SK-N-SH treated with all-trans-retinoic acid at 6 μM for 48 hours (cell line): ENCODE data around the gene AUTS2.

Experiments
- ATAC-seq: fragments of 200-7000 bp; cut with Tn5 transposase; 3 replicates; pipeline ENCODE4 v1.9.1; 2020; ENCODE audit warnings: mild to moderate bottlenecking, moderate library complexity
- ARNTL ChIP-seq: fragments of 450-650 bp; formaldehyde crosslinking; IDR thresholded peaks from 2 replicates; pipeline ENCODE4 v1.5.0; 2020; ENCODE audit warnings: low read depth, mild to moderate bottlenecking, moderate library complexity, borderline replicate concordance
- BACH2 ChIP-seq: fragments of 250-450 bp; sonication (Bioruptor Pico); IDR thresholded peaks from 2 replicates; pipeline ENCODE4 v1.9.0; 2021; ENCODE audit warnings: mild to moderate bottlenecking, borderline replicate concordance
- CSDC2 ChIP-seq: fragments of 250-450 bp; sonication (Bioruptor Pico); IDR thresholded peaks from 2 replicates; pipeline ENCODE4 v1.5.0; 2020; ENCODE audit warnings: mild to moderate bottlenecking, moderate library complexity
- ESRRG ChIP-seq: fragments of 250-450 bp; sonication (Bioruptor Pico); IDR thresholded peaks from 2 replicates; pipeline ENCODE4 v1.6.1; 2021; ENCODE audit warnings: mild to moderate bottlenecking
- GLIS3 ChIP-seq: fragments of 250-450 bp; sonication (Bioruptor Pico); IDR thresholded peaks from 2 replicates; pipeline ENCODE4 v1.5.0; 2020; ENCODE audit warnings: mild to moderate bottlenecking, moderate library complexity
- ISL1 ChIP-seq: fragments of 250-450 bp; sonication (Bioruptor Pico); IDR thresholded peaks from 2 replicates; pipeline ENCODE4 v2.1.2; 2022; ENCODE audit warnings: mild to moderate bottlenecking, moderate library complexity
- OSR1 ChIP-seq: fragments of 250-450 bp; sonication (Bioruptor Pico); IDR thresholded peaks from 2 replicates; pipeline ENCODE4 v1.8.0; 2022; ENCODE audit warnings: moderate library complexity, mild to moderate bottlenecking, inconsistent platforms
- POU6F1 ChIP-seq: fragments of 250-450 bp; sonication (Bioruptor Pico); IDR thresholded peaks from 2 replicates; pipeline ENCODE4 v1.8.0; 2021; ENCODE audit warnings: low read depth, mild to moderate bottlenecking, moderate library complexity, borderline replicate concordance
- PPARA ChIP-seq: fragments of 250-450 bp; sonication (Bioruptor Pico); IDR thresholded peaks from 2 replicates; pipeline ENCODE4 v1.5.0; 2020; ENCODE audit warnings: mild to moderate bottlenecking, borderline replicate concordance
- RARB ChIP-seq: fragments of 250-450 bp; sonication (Bioruptor Pico); IDR thresholded peaks from 2 replicates; pipeline ENCODE4 v1.8.0; 2021; ENCODE audit warnings: mild to moderate bottlenecking, moderate library complexity
- SNAI2 ChIP-seq: fragments of 250-450 bp; sonication (Bioruptor Pico); IDR thresholded peaks from 2 replicates; pipeline ENCODE4 v1.5.0; 2020; ENCODE audit warnings: mild to moderate bottlenecking, moderate library complexity
- TCF4 ChIP-seq: fragments of 250-450 bp; sonication (Bioruptor Pico); IDR thresholded peaks from 2 replicates; pipeline ENCODE4 v1.8.0; 2021; ENCODE audit warnings: mild to moderate bottlenecking, moderate library complexity, borderline replicate concordance
- ZC3H10 ChIP-seq: fragments of 250-450 bp; sonication (Bioruptor Pico); IDR thresholded peaks from 2 replicates; pipeline ENCODE4 v1.5.1; 2021; ENCODE audit warnings: mild to moderate bottlenecking, moderate library complexity
- ZFP30 ChIP-seq: fragments of 450-650 bp; formaldehyde crosslinking; IDR thresholded peaks from 2 replicates; pipeline ENCODE4 v1.5.0; 2022; ENCODE audit warnings: mild to moderate bottlenecking, moderate library complexity
- ZNF565 ChIP-seq: fragments of 450-650 bp; formaldehyde crosslinking; conservative IDR thresholded peaks from 2 replicates; pipeline ENCODE4 v1.5.0; 2020; ENCODE audit warnings: low read depth, mild to moderate bottlenecking, moderate library complexity
- ZNF70 ChIP-seq: fragments of 450-650 bp; formaldehyde crosslinking; IDR thresholded peaks from 2 replicates; pipeline ENCODE4 v1.5.0; 2020; ENCODE audit warnings: mild to moderate bottlenecking, moderate library complexity
- ZNF8 ChIP-seq: fragments of 450-650 bp; formaldehyde crosslinking; IDR thresholded peaks from 2 replicates; pipeline ENCODE4 v1.5.0; 2020; ENCODE audit warnings: mild to moderate bottlenecking, moderate library complexity
- TF ChIP-seq, protein P1 (sequence below): fragments of 250-450 bp; sonication (Bioruptor Pico); IDR thresholded peaks from 2 replicates; pipeline ENCODE4 v1.8.0; 2020; ENCODE audit warnings: mild to moderate bottlenecking, moderate library complexity, borderline replicate concordance
- TF ChIP-seq, protein P2 (sequence below): fragments of 250-450 bp; sonication (Bioruptor Pico); IDR thresholded peaks from 2 replicates; pipeline ENCODE4 v1.5.1; 2021; ENCODE audit warnings: mild to moderate bottlenecking, moderate library complexity
- TF ChIP-seq, protein P3 (sequence below): fragments of 250-450 bp; sonication (Bioruptor Pico); IDR thresholded peaks from 2 replicates; pipeline ENCODE4 v1.5.1; 2020; ENCODE audit warnings: low read depth, mild to moderate bottlenecking, moderate library complexity
- TF ChIP-seq, protein P4 (sequence below): fragments of 250-450 bp; sonication (Bioruptor Pico); IDR thresholded peaks from 2 replicates; pipeline ENCODE4 v1.5.0; 2020; ENCODE audit warnings: mild to moderate bottlenecking, moderate library complexity

The AUTS2 gene

DNA sequence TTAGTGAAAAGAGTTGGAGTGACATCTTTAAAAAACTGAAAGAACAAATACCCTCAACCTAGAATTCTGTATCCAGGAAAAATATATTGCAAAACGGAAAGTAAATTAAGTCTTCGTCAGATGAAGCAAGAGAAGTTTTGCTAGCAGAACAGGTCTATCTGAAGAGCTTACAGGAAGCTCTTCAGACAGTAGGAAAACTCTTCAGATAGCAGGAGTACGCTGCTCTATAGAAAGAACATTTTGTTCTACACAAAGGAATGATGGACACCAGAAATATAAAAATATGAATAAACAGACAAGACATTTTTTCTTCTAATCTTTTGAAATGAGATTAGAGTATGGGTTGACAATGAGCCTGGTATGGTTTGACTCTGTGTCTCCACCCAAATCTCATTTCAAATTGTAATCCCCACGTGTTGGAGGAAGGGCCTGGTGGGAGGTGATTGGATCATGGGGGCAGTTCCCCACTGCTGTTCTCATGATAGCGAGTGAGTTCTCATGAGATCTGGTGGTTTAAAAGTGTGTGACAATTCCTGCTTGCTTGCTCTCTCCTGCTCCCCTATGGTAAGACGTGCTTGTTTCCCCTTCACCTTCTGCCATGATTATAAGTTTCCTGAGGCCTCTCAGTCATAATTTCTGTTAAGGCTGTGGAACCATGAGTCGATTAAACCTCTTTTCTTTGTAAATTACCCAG, 567.3 kb downstream of the AUTS2 start:
- no peak for ATAC-seq
- TF ChIP-seq OSR1 (CRISPR knock-in tag) (no peak), ESRRG (CRISPR knock-in tag) (no peak), ZFP30 (CRISPR knock-in tag) (no peak), ZNF70 (CRISPR knock-in tag) (no peak), SNAI2 (CRISPR knock-in tag) (no peak), BACH2 (CRISPR knock-in tag) (no peak), GLIS3 (no peak), ISL1 (no peak), POU6F1 (no peak), CSDC2 (CRISPR knock-in tag) (no peak), ZNF8 (CRISPR knock-in tag) (no peak), PPARA (CRISPR knock-in tag) (no peak), TCF4 (CRISPR knock-in tag) (no peak)
- TF ChIP-seq, protein P1, sequence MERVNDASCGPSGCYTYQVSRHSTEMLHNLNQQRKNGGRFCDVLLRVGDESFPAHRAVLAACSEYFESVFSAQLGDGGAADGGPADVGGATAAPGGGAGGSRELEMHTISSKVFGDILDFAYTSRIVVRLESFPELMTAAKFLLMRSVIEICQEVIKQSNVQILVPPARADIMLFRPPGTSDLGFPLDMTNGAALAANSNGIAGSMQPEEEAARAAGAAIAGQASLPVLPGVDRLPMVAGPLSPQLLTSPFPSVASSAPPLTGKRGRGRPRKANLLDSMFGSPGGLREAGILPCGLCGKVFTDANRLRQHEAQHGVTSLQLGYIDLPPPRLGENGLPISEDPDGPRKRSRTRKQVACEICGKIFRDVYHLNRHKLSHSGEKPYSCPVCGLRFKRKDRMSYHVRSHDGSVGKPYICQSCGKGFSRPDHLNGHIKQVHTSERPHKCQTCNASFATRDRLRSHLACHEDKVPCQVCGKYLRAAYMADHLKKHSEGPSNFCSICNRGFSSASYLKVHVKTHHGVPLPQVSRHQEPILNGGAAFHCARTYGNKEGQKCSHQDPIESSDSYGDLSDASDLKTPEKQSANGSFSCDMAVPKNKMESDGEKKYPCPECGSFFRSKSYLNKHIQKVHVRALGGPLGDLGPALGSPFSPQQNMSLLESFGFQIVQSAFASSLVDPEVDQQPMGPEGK (CRISPR knock-in tag): no peak
- TF ChIP-seq, protein P2, sequence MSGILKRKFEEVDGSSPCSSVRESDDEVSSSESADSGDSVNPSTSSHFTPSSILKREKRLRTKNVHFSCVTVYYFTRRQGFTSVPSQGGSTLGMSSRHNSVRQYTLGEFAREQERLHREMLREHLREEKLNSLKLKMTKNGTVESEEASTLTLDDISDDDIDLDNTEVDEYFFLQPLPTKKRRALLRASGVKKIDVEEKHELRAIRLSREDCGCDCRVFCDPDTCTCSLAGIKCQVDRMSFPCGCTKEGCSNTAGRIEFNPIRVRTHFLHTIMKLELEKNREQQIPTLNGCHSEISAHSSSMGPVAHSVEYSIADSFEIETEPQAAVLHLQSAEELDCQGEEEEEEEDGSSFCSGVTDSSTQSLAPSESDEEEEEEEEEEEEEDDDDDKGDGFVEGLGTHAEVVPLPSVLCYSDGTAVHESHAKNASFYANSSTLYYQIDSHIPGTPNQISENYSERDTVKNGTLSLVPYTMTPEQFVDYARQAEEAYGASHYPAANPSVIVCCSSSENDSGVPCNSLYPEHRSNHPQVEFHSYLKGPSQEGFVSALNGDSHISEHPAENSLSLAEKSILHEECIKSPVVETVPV (CRISPR knock-in tag): no peak

GRCh38 chr7:70171369-70171920, 573.2 kb downstream of the AUTS2 start:
- no peak for ATAC-seq
- no peak for TF ChIP-seq ZC3H10
- TF ChIP-seq OSR1 (CRISPR knock-in tag): no peak
- no peak for TF ChIP-seq CSDC2 (CRISPR knock-in tag)
- no peak for TF ChIP-seq POU6F1
- TF ChIP-seq, protein P3, sequence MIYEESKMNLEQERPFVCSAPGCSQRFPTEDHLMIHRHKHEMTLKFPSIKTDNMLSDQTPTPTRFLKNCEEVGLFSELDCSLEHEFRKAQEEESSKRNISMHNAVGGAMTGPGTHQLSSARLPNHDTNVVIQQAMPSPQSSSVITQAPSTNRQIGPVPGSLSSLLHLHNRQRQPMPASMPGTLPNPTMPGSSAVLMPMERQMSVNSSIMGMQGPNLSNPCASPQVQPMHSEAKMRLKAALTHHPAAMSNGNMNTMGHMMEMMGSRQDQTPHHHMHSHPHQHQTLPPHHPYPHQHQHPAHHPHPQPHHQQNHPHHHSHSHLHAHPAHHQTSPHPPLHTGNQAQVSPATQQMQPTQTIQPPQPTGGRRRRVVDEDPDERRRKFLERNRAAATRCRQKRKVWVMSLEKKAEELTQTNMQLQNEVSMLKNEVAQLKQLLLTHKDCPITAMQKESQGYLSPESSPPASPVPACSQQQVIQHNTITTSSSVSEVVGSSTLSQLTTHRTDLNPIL (CRISPR knock-in tag): no peak
- TF ChIP-seq ARNTL (CRISPR knock-in tag): no peak
- TF ChIP-seq ZNF565 (CRISPR knock-in tag): no peak
- TF ChIP-seq, protein P4, sequence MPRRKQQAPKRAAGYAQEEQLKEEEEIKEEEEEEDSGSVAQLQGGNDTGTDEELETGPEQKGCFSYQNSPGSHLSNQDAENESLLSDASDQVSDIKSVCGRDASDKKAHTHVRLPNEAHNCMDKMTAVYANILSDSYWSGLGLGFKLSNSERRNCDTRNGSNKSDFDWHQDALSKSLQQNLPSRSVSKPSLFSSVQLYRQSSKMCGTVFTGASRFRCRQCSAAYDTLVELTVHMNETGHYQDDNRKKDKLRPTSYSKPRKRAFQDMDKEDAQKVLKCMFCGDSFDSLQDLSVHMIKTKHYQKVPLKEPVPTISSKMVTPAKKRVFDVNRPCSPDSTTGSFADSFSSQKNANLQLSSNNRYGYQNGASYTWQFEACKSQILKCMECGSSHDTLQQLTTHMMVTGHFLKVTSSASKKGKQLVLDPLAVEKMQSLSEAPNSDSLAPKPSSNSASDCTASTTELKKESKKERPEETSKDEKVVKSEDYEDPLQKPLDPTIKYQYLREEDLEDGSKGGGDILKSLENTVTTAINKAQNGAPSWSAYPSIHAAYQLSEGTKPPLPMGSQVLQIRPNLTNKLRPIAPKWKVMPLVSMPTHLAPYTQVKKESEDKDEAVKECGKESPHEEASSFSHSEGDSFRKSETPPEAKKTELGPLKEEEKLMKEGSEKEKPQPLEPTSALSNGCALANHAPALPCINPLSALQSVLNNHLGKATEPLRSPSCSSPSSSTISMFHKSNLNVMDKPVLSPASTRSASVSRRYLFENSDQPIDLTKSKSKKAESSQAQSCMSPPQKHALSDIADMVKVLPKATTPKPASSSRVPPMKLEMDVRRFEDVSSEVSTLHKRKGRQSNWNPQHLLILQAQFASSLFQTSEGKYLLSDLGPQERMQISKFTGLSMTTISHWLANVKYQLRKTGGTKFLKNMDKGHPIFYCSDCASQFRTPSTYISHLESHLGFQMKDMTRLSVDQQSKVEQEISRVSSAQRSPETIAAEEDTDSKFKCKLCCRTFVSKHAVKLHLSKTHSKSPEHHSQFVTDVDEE (CRISPR knock-in tag): no peak
- TF ChIP-seq RARB (CRISPR knock-in tag): no peak
- no peak for TF ChIP-seq ZNF70 (CRISPR knock-in tag)
- TF ChIP-seq BACH2 (CRISPR knock-in tag): no peak
- TF ChIP-seq GLIS3: no peak
- no peak for TF ChIP-seq ZFP30 (CRISPR knock-in tag)
- TF ChIP-seq ZNF8 (CRISPR knock-in tag): no peak
- TF ChIP-seq ESRRG (CRISPR knock-in tag): no peak
- TF ChIP-seq, protein P1 (CRISPR knock-in tag): no peak
